ENCODE results near the gene STPG4.

DNA sequence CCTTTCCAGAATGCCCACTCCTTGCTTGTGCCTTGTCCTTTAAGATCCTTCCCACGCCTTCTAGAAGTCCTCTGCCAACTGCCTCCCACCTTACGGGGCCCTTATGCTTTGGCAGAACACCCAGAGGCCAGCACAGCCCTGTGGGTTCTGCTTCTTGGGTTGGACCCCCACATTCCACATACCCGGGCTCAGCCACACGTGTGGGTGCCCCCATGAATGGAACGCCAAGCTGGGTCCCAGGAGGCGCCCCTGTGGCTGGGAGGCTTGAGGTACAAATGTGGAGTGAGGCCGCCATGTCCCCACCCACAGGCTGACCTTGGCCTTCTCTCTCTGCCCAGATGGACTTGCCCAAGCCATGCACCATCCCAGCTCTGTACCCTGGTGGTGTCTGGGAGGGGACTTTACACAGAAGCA, 74.2 kb downstream of the STPG4 start:
- TF ChIP-seq, protein P1, sequence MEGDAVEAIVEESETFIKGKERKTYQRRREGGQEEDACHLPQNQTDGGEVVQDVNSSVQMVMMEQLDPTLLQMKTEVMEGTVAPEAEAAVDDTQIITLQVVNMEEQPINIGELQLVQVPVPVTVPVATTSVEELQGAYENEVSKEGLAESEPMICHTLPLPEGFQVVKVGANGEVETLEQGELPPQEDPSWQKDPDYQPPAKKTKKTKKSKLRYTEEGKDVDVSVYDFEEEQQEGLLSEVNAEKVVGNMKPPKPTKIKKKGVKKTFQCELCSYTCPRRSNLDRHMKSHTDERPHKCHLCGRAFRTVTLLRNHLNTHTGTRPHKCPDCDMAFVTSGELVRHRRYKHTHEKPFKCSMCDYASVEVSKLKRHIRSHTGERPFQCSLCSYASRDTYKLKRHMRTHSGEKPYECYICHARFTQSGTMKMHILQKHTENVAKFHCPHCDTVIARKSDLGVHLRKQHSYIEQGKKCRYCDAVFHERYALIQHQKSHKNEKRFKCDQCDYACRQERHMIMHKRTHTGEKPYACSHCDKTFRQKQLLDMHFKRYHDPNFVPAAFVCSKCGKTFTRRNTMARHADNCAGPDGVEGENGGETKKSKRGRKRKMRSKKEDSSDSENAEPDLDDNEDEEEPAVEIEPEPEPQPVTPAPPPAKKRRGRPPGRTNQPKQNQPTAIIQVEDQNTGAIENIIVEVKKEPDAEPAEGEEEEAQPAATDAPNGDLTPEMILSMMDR (conservative IDR thresholded peaks at IDR 0.05), result no peak
- no peak for TF ChIP-seq EZH2 (IDR thresholded peaks at IDR 0.05; ENCODE audit: low read depth)
